Dermis microvascular lymphatic vessel endothelial cell (primary cell): ENCODE results near the gene COL1A2. TPM values are rescaled to one million over a fixed set of nuclear protein-coding genes. Genes with fewer than 3 reads are reported as not detected.

Experiments
- DNase-seq, 2 donors: peaks; one replicate each; pipeline versions ENCODE4 v3.0.0 to v3.0.0-alpha.2; 2010; ENCODE audit warnings: low read depth in 2 of 2
- total RNA-seq: library from RNA; depleted of rRNA; stranded (reverse); fragments of >200 nt; gene quantifications from 2 replicates; pipeline ENCODE4 v1.2.1, GENCODE V29; 2014

COL1A2 gene
- total RNA-seq, 1 donor from 2014 or later = 0.39 TPM

GRCh38 chr7:94410413-94411187 is 15.9 kb downstream of the COL1A2 start:
- no peak for DNase-seq

- DNase-seq = no peak
Measured at GRCh38 chr7:94411188-94411466, 16.4 kb downstream of the COL1A2 start.

DNA sequence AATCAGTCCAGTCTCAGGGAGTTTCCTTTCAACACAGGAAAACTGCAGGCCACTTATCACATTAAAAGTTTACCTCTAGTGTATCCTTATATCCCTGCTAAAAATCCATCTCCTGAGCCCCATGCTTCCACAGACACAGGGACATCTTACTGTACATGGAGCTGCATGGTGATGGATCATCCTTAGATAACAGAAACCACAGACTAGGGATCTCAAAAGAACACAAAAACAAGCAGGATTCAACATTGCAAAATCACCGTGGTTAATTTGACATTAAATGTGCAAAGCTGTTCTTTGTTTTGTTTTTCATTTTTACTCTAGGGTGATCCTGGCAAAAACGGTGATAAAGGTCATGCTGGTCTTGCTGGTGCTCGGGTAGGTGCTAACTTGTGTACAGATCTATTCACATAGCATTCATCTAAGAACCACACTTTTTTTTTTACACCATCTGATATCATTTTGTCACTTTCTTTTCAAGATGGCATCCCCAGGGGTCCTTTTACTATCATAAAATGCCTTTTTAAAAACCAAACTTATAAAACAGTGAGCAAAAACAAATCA is 18.1 kb downstream of the COL1A2 start:
- no peak for DNase-seq

GRCh38 chr7:94414481-94414880 is 19.8 kb downstream of the COL1A2 start:
- peak; percentile 11 to 52 for DNase-seq

- DNase-seq = no peak
Measured at GRCh38 chr7:94414980-94415379, 20.3 kb downstream of the COL1A2 start.

GRCh38 chr7:94417306-94417705 is 22.6 kb downstream of the COL1A2 start:
- DNase-seq = no peak

DNA sequence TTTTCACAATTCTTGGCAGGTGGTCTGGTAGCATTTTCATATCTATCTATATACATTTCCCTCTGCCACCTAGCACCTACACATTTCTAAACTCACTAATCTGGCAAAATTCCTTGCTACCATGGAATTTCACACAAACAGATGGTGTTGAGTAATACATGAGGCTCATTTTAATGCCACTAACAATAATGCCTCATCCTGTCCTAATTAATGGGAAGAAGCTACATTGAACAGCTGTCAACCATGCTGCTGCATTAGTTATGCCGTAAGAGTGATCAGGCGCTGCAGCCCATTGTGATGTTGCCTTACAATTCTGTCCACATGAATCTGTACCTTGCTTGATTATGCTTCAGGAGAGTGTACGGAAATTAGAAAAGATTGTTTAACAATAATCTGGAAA is 23.2 kb downstream of the COL1A2 start:
- DNase-seq = no peak

DNA sequence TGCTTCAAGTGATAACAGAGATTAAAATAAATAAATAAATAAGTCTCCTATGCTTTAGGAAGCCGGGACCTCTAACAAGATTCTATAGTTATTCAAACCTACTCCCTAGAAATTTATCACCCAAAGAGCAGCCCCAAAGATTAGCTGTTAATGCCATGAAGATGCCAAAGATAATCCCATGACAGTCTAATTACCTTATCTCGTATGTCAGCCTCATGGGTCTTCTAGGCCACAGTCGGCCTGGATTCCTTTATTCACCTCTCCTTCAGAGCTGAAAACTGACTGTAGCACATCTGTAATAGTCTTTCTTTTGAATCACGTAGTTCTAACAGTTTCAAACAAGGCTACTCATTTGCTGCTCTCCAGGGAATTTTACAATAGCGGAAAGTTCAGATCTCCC is 24.2 kb downstream of the COL1A2 start:
- no peak for DNase-seq

DNA sequence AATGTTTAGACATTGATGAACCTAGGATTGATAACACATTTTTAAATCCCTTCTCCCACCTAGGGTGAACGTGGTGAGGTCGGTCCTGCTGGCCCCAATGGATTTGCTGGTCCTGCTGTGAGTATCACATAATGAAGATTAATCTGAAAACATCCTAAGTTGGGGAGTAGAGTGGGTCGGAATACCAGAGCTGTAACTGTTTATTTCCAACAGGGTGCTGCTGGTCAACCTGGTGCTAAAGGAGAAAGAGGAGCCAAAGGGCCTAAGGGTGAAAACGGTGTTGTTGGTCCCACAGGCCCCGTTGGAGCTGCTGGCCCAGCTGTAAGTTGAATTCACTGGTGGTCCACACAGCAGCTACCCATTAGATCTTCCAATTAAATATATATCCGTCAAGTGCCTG is 25.6 kb downstream of the COL1A2 start:
- no peak for DNase-seq

DNA sequence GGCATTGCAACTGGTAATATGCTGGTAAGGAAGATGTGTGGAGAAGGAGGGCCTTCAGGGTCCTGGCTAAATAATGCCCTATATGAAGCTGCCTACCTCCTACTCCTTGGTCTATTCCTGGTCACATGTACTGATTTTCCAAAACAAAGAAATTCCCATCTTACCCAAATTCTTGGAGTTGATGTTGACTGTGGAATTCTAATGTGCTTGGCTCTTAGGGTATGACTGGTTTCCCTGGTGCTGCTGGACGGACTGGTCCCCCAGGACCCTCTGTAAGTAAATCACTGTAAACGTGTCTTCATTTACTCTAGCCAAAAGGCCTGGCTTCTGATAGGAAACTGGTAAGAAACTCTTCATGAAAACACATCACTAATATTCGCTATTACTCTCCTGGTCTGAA is 27.0 kb downstream of the COL1A2 start:
- DNase-seq = no peak

DNA sequence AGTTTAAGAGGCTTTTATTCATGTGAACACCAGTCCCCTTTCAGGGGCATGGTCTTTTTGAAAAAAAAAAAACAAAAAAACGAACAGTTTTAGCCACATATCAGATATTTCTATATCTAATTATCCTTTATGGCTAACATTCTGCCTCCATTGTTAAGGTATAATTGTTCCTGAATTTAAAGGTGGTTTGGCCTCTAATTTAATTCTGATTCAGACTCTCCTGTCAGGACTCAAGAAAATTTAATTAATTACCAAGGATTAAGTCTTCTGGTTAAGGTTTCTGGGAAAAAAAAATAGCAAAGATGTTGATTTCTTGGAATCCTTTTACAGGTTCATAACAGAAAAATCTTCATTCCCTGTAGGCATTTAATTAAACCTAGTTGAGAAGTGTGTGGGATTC is 27.4 kb downstream of the COL1A2 start:
- no peak for DNase-seq

DNA sequence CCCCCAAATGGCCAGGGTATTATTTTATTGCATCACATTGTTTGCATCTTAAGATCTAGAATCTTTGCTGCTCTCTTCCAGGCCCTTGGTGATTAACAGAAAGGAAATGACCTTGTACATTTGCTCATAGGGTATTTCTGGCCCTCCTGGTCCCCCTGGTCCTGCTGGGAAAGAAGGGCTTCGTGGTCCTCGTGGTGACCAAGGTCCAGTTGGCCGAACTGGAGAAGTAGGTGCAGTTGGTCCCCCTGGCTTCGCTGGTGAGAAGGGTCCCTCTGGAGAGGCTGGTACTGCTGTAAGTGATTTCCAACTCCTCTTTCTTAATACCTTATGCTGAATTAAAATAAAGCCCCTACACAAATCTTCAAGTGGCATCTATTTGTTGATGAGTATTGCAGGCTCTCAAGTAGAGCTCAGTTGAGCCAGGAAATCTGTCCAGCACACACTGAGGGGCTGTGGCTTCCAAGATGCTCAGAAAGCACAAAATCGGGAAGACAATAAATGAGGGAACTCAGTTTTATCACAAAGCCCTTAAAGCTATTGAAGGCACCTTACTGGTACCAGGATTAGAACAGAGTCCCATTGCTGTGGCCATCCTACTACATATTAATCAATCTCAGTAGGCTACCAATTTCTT is 28.2 kb downstream of the COL1A2 start:
- DNase-seq = no peak

GRCh38 chr7:94423863-94424735 is 29.4 kb downstream of the COL1A2 start:
- DNase-seq = no peak

DNA sequence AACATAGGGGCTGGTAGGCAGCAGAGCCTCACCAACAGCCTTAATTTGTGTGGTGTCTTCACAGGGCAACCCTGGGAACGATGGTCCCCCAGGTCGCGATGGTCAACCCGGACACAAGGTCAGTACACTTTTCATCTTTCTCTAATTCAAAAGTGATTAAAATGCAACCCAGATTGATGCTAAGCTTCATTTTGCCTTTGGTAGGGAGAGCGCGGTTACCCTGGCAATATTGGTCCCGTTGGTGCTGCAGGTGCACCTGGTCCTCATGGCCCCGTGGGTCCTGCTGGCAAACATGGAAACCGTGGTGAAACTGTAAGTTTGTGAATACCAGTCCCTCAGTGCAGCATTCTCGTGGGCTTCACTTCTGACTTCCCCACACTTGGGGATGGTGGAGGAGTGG is 30.9 kb downstream of the COL1A2 start:
- no peak for DNase-seq

GRCh38 chr7:94426980-94427875 is 32.5 kb downstream of the COL1A2 start:
- no peak for DNase-seq

GRCh38 chr7:94429153-94429552 is 34.5 kb downstream of the COL1A2 start:
- no peak for DNase-seq

DNA sequence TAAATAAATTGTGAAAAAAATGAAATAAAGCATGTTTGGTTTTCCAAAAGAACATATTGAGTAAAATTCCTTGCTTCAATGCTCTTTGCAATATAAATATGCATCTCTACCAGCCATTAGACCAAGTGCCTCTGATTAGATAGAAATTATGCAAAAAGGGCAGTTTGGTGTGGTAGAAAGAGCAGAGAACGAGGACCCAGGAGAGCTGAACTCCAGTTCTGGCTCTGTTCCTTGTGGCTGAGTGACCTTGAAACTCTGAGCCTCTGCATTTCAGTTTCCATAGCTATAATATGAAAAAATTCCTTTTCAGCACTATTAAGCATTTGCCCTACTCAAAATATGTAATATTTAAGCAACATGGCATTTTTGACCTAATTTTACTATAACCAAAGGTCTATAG is 36.5 kb downstream of the COL1A2 start:
- DNase-seq = no peak

DNA sequence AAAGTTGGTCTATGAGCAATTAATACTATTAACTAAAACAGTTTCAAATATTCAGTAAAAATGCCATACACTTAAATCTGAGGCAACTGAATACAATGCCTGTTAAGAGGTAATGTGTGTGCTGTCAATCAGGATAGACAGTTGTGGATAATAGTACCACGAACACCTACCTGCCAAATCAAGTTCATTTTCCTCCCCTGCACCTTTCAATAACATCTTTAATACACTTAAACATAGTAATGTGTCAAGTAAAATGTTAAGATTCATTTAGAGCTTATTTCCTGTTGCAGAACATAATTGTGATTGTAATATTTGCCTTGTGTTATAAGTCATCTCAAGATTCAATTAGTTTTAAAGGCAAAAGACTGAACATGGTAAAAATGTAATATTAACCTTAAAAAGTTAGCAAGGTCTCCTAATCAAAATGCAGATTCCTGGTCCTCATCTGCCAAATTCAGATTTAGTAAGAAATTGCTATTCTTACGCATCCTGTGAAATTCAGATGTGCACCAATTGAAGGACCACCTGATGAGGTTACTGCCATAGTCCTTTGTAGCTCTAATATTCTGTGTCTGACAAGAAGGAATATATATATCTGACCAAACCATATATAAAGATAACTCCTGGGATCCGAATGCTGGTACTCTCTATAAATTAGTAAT is 37.1 kb downstream of the COL1A2 start:
- DNase-seq = no peak

GRCh38 chr7:94432281-94432670 is 37.6 kb downstream of the COL1A2 start:
- no peak for DNase-seq

DNA sequence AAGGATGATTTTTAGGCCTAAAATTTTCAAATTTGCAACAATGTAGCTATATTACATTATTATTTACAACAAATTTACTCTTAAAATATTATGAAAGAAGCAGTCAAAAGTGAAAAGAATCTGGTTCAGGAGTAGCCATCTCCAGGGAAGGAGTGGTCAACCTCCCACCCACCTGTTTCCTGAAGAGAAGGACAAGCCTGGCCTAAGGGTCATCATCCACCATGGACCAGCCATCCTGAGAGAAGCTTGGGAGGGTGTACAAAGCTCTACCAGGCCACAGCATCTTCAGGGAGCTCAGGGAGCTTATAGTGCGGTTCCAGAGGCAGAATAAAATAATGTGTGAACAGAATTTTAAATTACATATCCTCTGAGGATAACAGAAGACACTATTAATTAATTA is 38.1 kb downstream of the COL1A2 start:
- no peak for DNase-seq

DNA sequence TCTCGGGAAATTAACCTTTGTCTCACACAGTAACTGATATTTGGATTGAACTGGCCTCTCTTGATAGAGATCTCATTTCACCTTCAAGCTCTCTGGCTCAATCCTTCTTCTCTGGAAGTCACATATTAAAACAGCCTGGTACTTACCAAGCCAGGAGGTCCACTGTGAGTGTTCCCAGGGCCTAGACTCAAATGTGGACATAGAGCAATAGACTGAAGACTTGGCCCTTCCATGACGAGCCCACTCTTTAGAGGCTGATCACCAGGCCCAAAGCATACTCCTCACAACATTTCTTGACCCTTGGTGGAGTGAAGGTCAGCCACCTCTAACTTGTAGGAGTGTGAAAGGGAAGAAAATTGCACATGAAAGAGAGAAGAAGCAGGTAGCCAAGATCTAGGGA is 38.5 kb downstream of the COL1A2 start:
- DNase-seq = no peak
